RWPE2 (cell line): Measurements from ENCODE around the gene MYZAP.

Experiments
- ATAC-seq: fragments of 200-7000 bp; cut with Tn5 transposase; 3 replicates; pipeline ENCODE4 v1.9.1; 2021; ENCODE audit warnings: low read depth
- DNase-seq: peaks from one replicate; pipeline ENCODE4 v3.0.0-alpha.2; 2020; ENCODE audit warnings: low spot score
- H3K27ac ChIP-seq: fragments of 450-650 bp; 2 replicates; pipeline ENCODE4 v1.5.1; 2017; ENCODE audit warnings: mild to moderate bottlenecking; ENCODE audit not compliant: poor library complexity, severe bottlenecking
- H3K27me3 ChIP-seq: fragments of 250-450 bp; sonication (Bioruptor Pico); 2 replicates; pipeline ENCODE4 v1.5.1; 2021; ENCODE audit warnings: mild to moderate bottlenecking, moderate library complexity; ENCODE audit not compliant: insufficient read depth, poor library complexity, severe bottlenecking
- H3K36me3 ChIP-seq: fragments of 250-450 bp; sonication (Bioruptor Pico); 2 replicates; pipeline ENCODE4 v1.5.1; 2020; ENCODE audit warnings: low read depth, mild to moderate bottlenecking, moderate library complexity
- H3K4me1 ChIP-seq: fragments of 250-450 bp; sonication (Bioruptor Pico); 2 replicates; pipeline ENCODE4 v1.5.1; 2021; ENCODE audit warnings: mild to moderate bottlenecking, moderate library complexity; ENCODE audit not compliant: insufficient read depth, poor library complexity, severe bottlenecking
- H3K4me3 ChIP-seq: fragments of 250-450 bp; sonication (Bioruptor Pico); 2 replicates; pipeline ENCODE4 v1.5.1; 2021; ENCODE audit warnings: mild to moderate bottlenecking, moderate library complexity; ENCODE audit not compliant: severe bottlenecking
- H3K9me3 ChIP-seq: fragments of 250-450 bp; sonication (Bioruptor Pico); 2 replicates; pipeline ENCODE4 v1.5.1; 2021; ENCODE audit warnings: mild to moderate bottlenecking, moderate library complexity; ENCODE audit not compliant: severe bottlenecking
- CTCF ChIP-seq: fragments of 450-650 bp; IDR thresholded peaks from one replicate; pipeline ENCODE4 v1.5.1; 2017; ENCODE audit warnings: mild to moderate bottlenecking, moderate library complexity; ENCODE audit not compliant: poor library complexity, severe bottlenecking

MYZAP gene

GRCh38 chr15:57604507-57604906, 12.8 kb downstream of the MYZAP start:
- no peak for TF ChIP-seq CTCF

GRCh38 chr15:57605491-57605890, 13.8 kb downstream of the MYZAP start:
- DNase-seq (no peak), ATAC-seq (no peak)
- TF ChIP-seq CTCF = no peak
- Histone ChIP-seq H3K4me1 (peaks cover 37% of the 10 kb centered on the region), H3K4me3 (no peak overlapping the region), H3K27ac (no peak overlapping the region), H3K36me3 (0 out of 2 replicates have a peak, but pooled peaks cover 5% of the 10 kb centered on the region), H3K27me3 (no peaks in the 10 kb centered on the region), H3K9me3 (no peaks in the 10 kb centered on the region)

More at GRCh38 chr15:57604507-57604906, 12.8 kb downstream of the MYZAP start:
- H3K27me3 ChIP-seq = no peaks in the 10 kb centered on the region
- H3K36me3 ChIP-seq = 0 out of 2 replicates have a peak, but pooled peaks cover 5% of the 10 kb centered on the region
- no peaks in the 10 kb centered on the region for H3K9me3 ChIP-seq
- ATAC-seq (no peak), DNase-seq (no peak)
- H3K4me3 ChIP-seq = no peak overlapping the region
- no peak overlapping the region for H3K27ac ChIP-seq
- H3K4me1 ChIP-seq = peaks cover 32% of the 10 kb centered on the region

GRCh38 chr15:57606048-57606447, 14.3 kb downstream of the MYZAP start:
- no peak overlapping the region for H3K27ac ChIP-seq
- ATAC-seq = no peak

DNA sequence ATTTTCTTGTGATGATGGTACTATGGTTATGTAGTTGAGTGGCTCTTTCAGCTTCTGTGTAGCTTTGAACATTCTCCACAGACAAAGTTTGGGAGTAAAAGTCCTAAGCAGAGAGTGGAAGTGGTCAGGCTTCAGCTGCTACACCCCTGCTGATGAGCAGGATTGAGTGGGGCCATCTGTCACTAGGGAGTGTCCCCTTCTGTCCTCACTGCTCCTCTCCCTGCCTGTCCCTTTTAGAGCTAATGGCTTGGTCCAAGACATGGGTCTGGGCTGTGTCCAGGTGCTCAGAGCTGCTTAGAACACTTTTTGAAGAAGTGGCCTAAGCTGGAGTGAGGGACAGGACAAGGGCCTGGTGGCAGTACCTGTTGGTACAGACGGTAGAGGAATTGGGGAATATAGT, 15.1 kb downstream of the MYZAP start:
- DNase-seq (no peak), ATAC-seq (no peak)
- H3K9me3 ChIP-seq = no peaks in the 10 kb centered on the region
- H3K4me3 ChIP-seq = no peak overlapping the region
- H3K27me3 ChIP-seq = no peaks in the 10 kb centered on the region
- H3K36me3 ChIP-seq = 0 out of 2 replicates have a peak, but pooled peaks cover 5% of the 10 kb centered on the region
- peaks cover 46% of the 10 kb centered on the region for H3K4me1 ChIP-seq
- H3K27ac ChIP-seq = peak overlapping the region; percentile 61
- no peak for TF ChIP-seq CTCF

More at GRCh38 chr15:57606048-57606447, 14.3 kb downstream of the MYZAP start:
- H3K4me1 ChIP-seq = peaks cover 40% of the 10 kb centered on the region
- H3K4me3 ChIP-seq = no peak overlapping the region
- no peaks in the 10 kb centered on the region for H3K27me3 ChIP-seq
- 0 out of 2 replicates have a peak, but pooled peaks cover 5% of the 10 kb centered on the region for H3K36me3 ChIP-seq
- H3K9me3 ChIP-seq = no peaks in the 10 kb centered on the region
- no peak for DNase-seq
- no peak for TF ChIP-seq CTCF

DNA sequence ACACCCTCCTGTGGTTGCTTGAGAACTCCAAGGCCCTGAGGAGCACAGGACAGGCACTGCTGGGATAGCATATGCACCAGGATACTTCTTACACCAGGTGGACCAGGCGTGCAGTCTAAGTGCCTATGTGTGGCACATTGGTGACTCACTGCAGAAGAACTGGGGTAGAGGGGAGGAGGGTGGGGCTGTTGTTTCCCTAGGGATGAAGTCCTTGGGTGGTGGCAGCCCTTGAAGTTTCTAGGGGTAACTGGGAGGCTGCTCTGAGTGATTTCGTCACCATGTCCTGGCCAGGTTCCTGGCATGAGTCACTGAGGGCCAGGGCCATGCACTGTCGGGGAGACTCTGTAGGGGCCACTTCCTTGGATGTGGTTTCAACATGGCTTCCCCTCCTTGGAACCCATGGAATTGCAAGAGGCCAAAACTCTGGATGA, 15.9 kb downstream of the MYZAP start:
- Histone ChIP-seq H3K4me1 (peaks cover 47% of the 10 kb centered on the region), H3K27ac (peak overlapping the region; percentile 61), H3K4me3 (no peak overlapping the region), H3K27me3 (no peaks in the 10 kb centered on the region), H3K36me3 (0 out of 2 replicates have a peak, but pooled peaks cover 5% of the 10 kb centered on the region), H3K9me3 (no peaks in the 10 kb centered on the region)
- peak; percentile 83 for ATAC-seq
- peak; percentile 8 for TF ChIP-seq CTCF
- peak; percentile 88 for DNase-seq
